Esophagus (tissue), 2 donors: Measurements from ENCODE around the gene ST6GALNAC2. TPM values are rescaled to one million over a fixed set of nuclear protein-coding genes. Genes with fewer than 3 reads are reported as not detected.

ENCODE experiments used
- H3K27ac ChIP-seq, 2 donors: one replicate each; pipeline ENCODE4 v1.5.1; 2013; ENCODE audit warnings: low read depth in 2 of 2, mild to moderate bottlenecking in 2 of 2, inconsistent platforms in 1 of 2, low read length in 1 of 2, moderate library complexity in 1 of 2
- H3K27me3 ChIP-seq, 2 donors: one replicate each; pipeline ENCODE4 v1.6.1; 2013; ENCODE audit warnings: low read length in 2 of 2, control low read depth in 1 of 2, mild to moderate bottlenecking in 1 of 2; ENCODE audit not compliant: insufficient read depth in 2 of 2, control insufficient read depth in 1 of 2
- H3K36me3 ChIP-seq, 2 donors: one replicate each; pipeline ENCODE4 v1.6.1; 2013; ENCODE audit warnings: low read length in 1 of 2; ENCODE audit not compliant: control insufficient read depth in 2 of 2, insufficient read depth in 2 of 2
- H3K4me1 ChIP-seq, 2 donors: one replicate each; pipeline ENCODE4 v1.6.1; 2013; ENCODE audit warnings: low read length in 1 of 2; ENCODE audit not compliant: control insufficient read depth in 2 of 2, insufficient read depth in 2 of 2
- H3K4me3 ChIP-seq, 2 donors: one replicate each; pipeline ENCODE4 v1.5.1; 2013; ENCODE audit warnings: low read length in 2 of 2, mild to moderate bottlenecking in 2 of 2, low read depth in 1 of 2, moderate library complexity in 1 of 2
- H3K9me3 ChIP-seq, 2 donors: one replicate each; pipeline ENCODE4 v1.6.1; 2013; ENCODE audit warnings: mild to moderate bottlenecking in 2 of 2, low read depth in 1 of 2, low read length in 1 of 2, moderate library complexity in 1 of 2; ENCODE audit not compliant: control insufficient read depth in 2 of 2, insufficient read depth in 1 of 2
- WGBS, 2 donors: extraction: QIAGEN DNeasy Blood & Tissue Kit; methylation state at CpG; one replicate each; pipeline ENCODE4 v1.1.7; 2013; 5-methylcytosine and 5-hydroxymethylcytosine counted together
- polyA plus RNA-seq, 2 donors: library from polyadenylated mRNA; stranded (reverse); fragments of 200-250 nt; gene quantifications; one replicate each; pipeline ENCODE4 v1.2.3, GENCODE V29; 2013
- donor health status: healthy with polysubstance abuse.
- donor health status: Bipolar disorder and iron deficiency.

ST6GALNAC2 gene
- polyA plus RNA-seq, 2 donors: 17.5 to 20.2 TPM

GRCh38 chr17:76586741-76587487 is 1.3 kb upstream of the ST6GALNAC2 start:
- peaks cover 2 to 13% of the 10 kb centered on the region in 2 donors for H3K4me1 ChIP-seq
- no peak overlapping the region for H3K4me3 ChIP-seq
- H3K27ac ChIP-seq: peak overlapping the region; percentile 5 to 84
- H3K9me3 ChIP-seq: no peaks in the 10 kb centered on the region
- H3K27me3 ChIP-seq: no peaks in the 10 kb centered on the region
- no peaks in the 10 kb centered on the region for H3K36me3 ChIP-seq
- WGBS, 2 donors: 23 to 28% methylated on average over 17 of the region's 17 CpGs

- H3K36me3 ChIP-seq: no peaks in the 10 kb centered on the region
- peaks cover 2 to 17% of the 10 kb centered on the region in 2 donors for H3K4me1 ChIP-seq
- H3K27me3 ChIP-seq: no peaks in the 10 kb centered on the region
- H3K4me3 ChIP-seq: peak overlapping the region; percentile 65 to 75
- no peaks in the 10 kb centered on the region for H3K9me3 ChIP-seq
- peak overlapping the region; percentile 90 to 92 for H3K27ac ChIP-seq
- 1% methylated on average over 52 to 62 of the region's 62 CpGs for WGBS, 2 donors
These were observed 519 bp downstream of the ST6GALNAC2 start for GRCh38 chr17:76585033-76585648.

GRCh38 chr17:76584427-76585032 is 1.1 kb downstream of the ST6GALNAC2 start:
- 15 to 17% methylated on average over 17 of the region's 17 CpGs for WGBS, 2 donors
- Histone ChIP-seq H3K4me3 (peak overlapping the region; percentile 65 to 75), H3K4me1 (peaks cover 2 to 17% of the 10 kb centered on the region in 2 donors), H3K27ac (peak overlapping the region; percentile 90 to 92), H3K27me3 (no peaks in the 10 kb centered on the region), H3K9me3 (no peaks in the 10 kb centered on the region), H3K36me3 (no peaks in the 10 kb centered on the region)

DNA sequence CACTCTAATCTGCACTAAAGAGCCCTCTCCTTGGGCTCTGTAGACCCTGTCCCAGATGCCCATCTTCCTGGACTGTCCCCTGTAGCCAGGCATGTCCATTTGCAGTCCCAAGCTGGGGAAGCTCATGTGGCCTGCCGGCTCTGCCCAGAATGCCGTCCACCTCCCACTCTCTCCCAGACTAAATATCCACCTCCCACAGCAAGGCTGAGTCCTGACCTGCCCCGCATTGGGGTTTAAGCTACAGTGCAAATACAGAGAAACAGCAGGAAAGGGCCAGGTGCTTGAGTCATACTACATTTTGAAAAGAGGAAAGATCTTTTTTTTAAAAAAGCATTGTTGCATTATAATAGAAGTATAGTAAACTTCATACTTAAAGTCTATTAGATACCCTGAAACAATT is 3.0 kb downstream of the ST6GALNAC2 start:
- no peaks in the 10 kb centered on the region for H3K27me3 ChIP-seq
- no peak overlapping the region for H3K4me3 ChIP-seq
- H3K4me1 ChIP-seq: peaks cover 2 to 17% of the 10 kb centered on the region in 2 donors
- no peaks in the 10 kb centered on the region for H3K9me3 ChIP-seq
- peak overlapping the region; percentile 50 to 87 for H3K27ac ChIP-seq
- 16 to 18% methylated on average over 3 of the region's 3 CpGs for WGBS, 2 donors
- H3K36me3 ChIP-seq: no peaks in the 10 kb centered on the region

- H3K36me3 ChIP-seq: no peaks in the 10 kb centered on the region
- H3K4me1 ChIP-seq: peaks cover 2 to 11% of the 10 kb centered on the region in 2 donors
- H3K4me3 ChIP-seq: no peak overlapping the region
- 47 to 76% methylated on average over 5 of the region's 5 CpGs for WGBS, 2 donors
- H3K27ac ChIP-seq: peak overlapping the region; percentile 48 to 71
- H3K9me3 ChIP-seq: no peaks in the 10 kb centered on the region
- no peaks in the 10 kb centered on the region for H3K27me3 ChIP-seq
These were observed 4.1 kb downstream of the ST6GALNAC2 start for GRCh38 chr17:76581515-76581914.

DNA sequence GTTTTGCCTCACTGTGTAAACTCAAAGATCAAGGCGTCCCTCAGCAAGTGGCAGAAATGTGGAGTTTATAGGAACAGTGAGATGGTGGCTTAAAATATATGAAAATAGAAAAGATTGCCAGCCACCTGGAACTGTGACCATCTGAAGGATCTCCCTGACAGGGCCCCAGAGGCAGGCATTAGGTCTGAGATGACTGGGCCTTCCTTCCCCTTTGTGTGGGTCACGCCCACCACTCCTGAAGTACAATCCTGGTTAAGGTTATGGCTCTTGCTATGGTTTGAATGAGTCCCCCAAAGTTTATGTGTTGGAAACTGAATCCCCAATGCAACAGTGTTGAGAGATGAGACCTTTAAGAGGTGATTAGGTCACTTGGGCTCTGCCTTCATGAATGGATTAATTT is 6.4 kb downstream of the ST6GALNAC2 start:
- Histone ChIP-seq H3K36me3 (peaks cover 0 to under 1% of the 10 kb centered on the region in 2 donors), H3K4me1 (peaks cover 0 to 6% of the 10 kb centered on the region in 2 donors), H3K9me3 (no peaks in the 10 kb centered on the region), H3K4me3 (no peak overlapping the region), H3K27ac (no peak overlapping the region), H3K27me3 (no peaks in the 10 kb centered on the region)
- 90 to 94% methylated on average over 2 of the region's 2 CpGs for WGBS, 2 donors

DNA sequence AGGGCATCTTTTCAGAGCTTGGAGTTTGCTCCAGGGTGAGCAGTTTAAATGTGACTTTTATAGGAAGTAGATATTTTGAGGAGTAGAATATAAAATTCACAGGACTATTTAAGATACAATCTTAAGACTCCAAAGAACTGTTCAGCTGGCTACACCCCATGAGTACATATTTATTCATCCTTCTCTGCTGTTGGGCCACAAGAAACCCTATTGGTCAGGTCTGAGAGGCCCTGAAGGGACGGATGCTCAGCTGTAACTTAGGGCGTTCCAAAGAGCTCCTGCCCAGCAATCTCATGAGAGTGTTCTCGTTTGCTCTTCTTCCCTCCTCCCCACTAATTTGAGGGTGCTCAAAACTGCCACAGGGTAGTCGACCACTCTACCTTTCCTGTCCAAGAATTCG is 7.3 kb downstream of the ST6GALNAC2 start:
- WGBS, 2 donors: 51 to 67% methylated on average over 5 of the region's 5 CpGs
- Histone ChIP-seq H3K4me3 (no peak overlapping the region), H3K27me3 (no peaks in the 10 kb centered on the region), H3K4me1 (peaks cover 0 to 6% of the 10 kb centered on the region in 2 donors), H3K27ac (no peak overlapping the region), H3K9me3 (no peaks in the 10 kb centered on the region), H3K36me3 (peaks cover 0 to 5% of the 10 kb centered on the region in 2 donors)

GRCh38 chr17:76577876-76578275 is 7.8 kb downstream of the ST6GALNAC2 start:
- no peaks in the 10 kb centered on the region for H3K27me3 ChIP-seq
- peaks cover 0 to 5% of the 10 kb centered on the region in 2 donors for H3K36me3 ChIP-seq
- no peak overlapping the region for H3K27ac ChIP-seq
- H3K4me1 ChIP-seq: peaks cover 0 to 6% of the 10 kb centered on the region in 2 donors
- H3K4me3 ChIP-seq: no peak overlapping the region
- H3K9me3 ChIP-seq: no peaks in the 10 kb centered on the region
- 86 to 89% methylated on average over 7 of the region's 7 CpGs for WGBS, 2 donors

DNA sequence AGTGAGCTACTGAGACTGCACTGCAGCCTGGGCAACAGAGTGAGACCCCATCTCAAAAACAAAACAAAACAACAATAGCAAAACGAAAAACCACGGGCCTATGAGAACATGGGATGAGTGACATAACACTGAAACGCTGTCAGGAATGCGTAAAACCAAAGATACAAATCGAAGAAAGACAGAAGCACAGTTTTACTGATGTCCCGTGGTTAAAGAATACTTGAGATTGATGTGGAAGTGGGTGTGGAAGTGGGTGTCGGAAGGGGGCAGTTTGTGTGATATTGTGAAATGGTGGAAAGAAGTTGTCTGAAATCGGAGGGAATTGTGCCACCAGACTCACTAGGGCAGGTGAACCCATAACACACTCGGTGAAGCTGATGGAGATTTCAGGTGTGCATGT is 9.5 kb downstream of the ST6GALNAC2 start:
- Histone ChIP-seq H3K36me3 (peaks cover 0 to 15% of the 10 kb centered on the region in 2 donors), H3K9me3 (no peaks in the 10 kb centered on the region), H3K27ac (no peak overlapping the region), H3K27me3 (no peaks in the 10 kb centered on the region), H3K4me1 (peaks cover 0 to 3% of the 10 kb centered on the region in 2 donors), H3K4me3 (no peak overlapping the region)
- WGBS, 2 donors: 90 to 92% methylated on average over 9 of the region's 9 CpGs
